ENCODE results near the gene AFF1. TPM values are rescaled to one million over a fixed set of nuclear protein-coding genes. Genes with fewer than 3 reads are reported as not detected.

The AFF1 gene
- total RNA-seq, 4 donors from 2014 or later, result 90.1 to 132 (median 101) TPM

- TF ChIP-seq, protein P1, sequence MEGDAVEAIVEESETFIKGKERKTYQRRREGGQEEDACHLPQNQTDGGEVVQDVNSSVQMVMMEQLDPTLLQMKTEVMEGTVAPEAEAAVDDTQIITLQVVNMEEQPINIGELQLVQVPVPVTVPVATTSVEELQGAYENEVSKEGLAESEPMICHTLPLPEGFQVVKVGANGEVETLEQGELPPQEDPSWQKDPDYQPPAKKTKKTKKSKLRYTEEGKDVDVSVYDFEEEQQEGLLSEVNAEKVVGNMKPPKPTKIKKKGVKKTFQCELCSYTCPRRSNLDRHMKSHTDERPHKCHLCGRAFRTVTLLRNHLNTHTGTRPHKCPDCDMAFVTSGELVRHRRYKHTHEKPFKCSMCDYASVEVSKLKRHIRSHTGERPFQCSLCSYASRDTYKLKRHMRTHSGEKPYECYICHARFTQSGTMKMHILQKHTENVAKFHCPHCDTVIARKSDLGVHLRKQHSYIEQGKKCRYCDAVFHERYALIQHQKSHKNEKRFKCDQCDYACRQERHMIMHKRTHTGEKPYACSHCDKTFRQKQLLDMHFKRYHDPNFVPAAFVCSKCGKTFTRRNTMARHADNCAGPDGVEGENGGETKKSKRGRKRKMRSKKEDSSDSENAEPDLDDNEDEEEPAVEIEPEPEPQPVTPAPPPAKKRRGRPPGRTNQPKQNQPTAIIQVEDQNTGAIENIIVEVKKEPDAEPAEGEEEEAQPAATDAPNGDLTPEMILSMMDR (IDR thresholded peaks at IDR 0.05; ENCODE audit: low read depth), result no peak
These were observed 123.1 kb downstream of the AFF1 start for GRCh38 chr4:87057835-87058355.

GRCh38 chr4:87058356-87059073 is 123.7 kb downstream of the AFF1 start:
- TF ChIP-seq, protein P1 (IDR thresholded peaks at IDR 0.05; ENCODE audit: low read depth), result no peak

GRCh38 chr4:87060957-87061356 is 126.1 kb downstream of the AFF1 start:
- TF ChIP-seq, protein P1 (IDR thresholded peaks at IDR 0.05; ENCODE audit: low read depth), result no peak

DNA sequence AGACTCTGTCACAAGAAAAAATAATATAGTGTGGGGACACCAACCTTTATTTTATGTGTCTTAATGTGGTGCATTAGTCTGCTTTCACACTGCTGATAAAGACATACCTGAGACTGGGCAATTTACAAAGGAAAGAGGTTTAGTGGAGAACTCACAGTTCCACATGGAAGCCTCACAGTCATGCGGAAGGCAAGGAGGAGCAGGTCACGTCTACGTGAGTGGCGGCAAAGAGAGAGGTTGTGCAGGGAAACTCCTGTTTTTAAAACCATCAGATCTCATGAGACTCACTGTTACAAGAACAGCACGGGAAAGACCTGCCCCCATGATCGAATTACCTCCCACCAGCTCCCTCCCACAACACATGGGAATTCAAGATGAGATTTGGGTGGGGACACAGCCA is 130.2 kb downstream of the AFF1 start:
- TF ChIP-seq, protein P1 (IDR thresholded peaks at IDR 0.05; ENCODE audit: low read depth), result no peak

- TF ChIP-seq, protein P1 (IDR thresholded peaks at IDR 0.05; ENCODE audit: low read depth), result no peak
These were observed 131.8 kb downstream of the AFF1 start for GRCh38 chr4:87066403-87067123.

GRCh38 chr4:87067124-87067885 is 132.5 kb downstream of the AFF1 start:
- TF ChIP-seq, protein P1 (IDR thresholded peaks at IDR 0.05; ENCODE audit: low read depth), result no peak
